Measurements from ENCODE around the gene BNIP5.

Gene BNIP5, protein sequence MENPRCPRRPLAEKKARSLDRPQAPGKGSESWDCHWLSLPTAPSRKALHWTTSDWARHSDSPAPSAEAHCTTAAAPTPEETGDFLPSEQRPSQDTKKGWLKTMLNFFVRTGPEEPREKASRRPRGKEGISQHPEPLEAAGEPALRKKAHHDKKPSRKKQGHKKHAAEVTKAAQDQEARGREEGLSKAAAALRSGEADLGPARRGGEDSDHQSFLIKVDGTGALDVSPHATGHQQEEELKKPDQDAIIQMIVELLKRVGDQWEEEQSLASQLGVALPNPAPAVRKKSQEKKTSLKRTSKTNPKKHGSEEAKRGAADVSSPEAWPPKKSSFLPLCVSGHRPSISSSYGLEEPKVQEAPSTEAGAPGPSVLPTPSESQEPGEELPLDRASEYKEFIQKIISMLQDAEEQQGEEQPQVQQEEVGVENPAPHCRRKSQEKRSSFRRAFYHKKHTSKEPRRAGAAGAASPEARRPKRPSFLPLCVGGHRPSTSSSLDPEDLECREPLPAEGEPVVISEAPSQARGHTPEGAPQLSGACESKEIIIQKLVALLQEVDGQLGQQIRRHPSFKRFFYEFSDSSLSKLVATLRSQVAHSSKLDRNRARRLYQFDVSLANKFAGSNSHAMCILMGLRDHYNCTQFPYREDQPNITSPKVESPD

DNA sequence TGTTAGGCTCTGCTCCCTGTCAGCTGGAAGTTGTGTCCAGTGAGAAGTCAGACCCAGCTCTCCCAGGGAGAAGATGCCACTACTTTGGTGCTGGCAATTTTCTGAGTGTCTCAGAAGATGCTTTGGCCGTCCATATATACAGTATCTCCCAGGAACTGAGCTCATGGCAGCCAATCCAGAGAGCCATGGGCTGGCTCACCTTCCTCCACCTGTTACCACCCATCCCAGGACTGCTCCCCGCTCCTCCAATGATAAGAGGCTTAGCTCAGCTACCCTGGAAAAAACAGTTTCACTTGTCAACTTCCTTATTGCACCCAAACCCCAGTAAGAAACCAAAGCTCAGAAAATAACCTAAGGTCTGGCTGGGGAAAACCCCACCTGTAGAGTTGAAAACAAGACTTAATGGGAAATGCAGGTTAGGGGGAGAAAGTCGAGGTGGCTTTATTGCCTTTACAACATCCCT is at the start of gene BNIP5:
Gene BNIP5, minus strand, starts transcription at position 110 of the 463 bp plus-strand sequence. CDS start 6,198 bp downstream, outside the sequence.
- no peak for DNase-seq (ENCODE audit: low spot score)
- FAIRE-seq = no peak

DNA sequence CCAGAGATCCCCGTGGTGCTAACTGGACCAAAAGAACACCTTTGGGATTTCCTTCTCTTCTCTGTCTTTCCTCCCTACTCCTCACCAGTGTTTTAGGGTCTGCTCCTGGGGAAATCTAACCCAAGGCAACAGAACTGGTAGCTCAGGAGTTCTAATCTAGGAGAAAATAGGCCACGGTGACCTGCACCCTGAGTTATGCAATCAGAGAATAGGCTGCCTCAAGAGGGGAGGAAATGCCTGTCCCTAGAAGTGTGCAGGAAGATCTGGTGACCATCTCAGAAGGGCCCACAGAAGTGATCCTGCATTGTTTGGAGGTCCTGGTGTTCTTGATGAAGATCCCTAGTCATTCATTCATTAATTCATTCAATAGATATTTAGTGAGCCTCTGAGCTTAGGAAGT is 47.4 kb upstream of the BNIP5 start:
- no peak for DNase-seq (ENCODE audit: low spot score)

DNA sequence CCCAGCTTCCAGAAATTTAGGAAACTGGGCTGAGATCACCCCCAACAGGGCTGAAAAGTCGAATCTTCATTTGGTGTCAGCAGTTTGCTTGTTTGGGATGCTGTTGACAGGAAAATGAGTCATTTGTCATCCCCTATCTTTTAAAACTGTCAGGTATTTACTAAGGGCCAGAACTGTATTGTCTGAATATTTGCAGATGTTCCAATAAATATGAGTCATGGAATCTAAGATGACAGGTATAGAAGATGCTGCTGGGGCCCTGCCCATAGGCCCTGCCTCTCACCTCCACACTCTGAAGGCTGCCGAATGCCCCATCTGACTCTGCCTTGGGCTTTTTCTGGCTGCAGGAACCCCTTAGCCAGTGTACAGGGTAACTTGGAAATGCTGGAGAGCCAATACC is 46.9 kb upstream of the BNIP5 start:
- FAIRE-seq = no peak
- peak; percentile 45 for DNase-seq (ENCODE audit: low spot score)

More for the DNA sequence above, 47.4 kb upstream of the BNIP5 start:
- no peak for FAIRE-seq

DNA sequence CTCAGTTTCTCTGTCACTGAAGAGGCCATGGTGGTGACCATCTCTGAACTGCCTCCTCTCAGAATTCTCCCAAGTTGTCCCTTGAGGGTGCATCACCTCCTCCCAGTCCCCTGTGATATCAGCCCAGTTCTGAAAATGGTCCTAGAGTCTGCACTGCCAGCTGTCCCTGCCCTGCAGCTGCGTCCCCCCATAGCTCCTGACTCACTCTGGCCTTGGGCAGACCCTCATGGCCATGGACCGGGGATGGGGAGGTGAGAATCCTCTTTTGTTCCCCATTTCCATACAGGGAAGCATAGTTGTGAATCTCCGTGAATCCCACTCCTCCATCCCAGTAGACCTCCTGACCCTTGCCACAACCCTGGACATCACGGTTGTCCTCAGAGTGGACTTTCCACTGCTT is 46.3 kb upstream of the BNIP5 start:
- DNase-seq (ENCODE audit: low spot score) = no peak
- no peak for FAIRE-seq

DNA sequence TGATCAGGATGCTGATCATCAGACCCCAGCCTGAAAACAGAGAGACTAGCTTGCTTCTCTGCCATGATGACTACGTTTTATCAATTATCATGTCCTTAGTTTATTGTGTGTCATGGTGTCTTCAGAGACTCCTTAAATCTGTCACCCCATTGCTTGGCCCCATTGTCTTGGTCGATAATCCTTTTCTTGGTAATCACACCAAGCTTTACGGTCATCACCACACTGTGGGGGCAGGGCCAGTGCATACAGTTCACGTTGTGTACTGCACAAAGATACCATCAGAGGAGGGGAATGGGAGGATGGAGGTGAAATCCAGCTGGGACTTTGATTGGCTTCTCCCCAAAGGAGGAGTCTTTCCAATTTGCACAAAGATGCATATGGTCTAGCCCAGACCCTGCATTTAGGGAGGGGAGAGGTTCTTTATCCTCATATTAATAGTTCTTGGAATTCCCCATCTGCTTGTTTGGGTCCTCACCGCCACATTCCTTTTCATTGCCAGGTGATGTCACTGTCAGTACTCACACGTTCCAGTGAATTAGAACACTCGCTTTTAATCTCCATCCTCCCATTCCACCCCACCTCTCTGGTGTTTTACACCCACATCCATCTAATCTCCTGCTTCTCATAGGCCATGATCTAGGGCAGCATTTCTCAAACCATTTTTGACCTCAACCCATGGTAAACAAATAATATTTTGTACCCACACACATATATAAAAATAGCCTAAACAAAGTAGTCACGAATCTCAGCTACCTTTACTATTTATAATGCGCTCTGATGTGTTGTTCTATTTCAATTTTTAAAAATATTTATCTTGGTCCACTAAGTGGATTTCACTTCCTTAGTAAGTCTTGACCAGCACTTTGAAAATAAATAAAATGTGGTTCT is 45.1 kb upstream of the BNIP5 start:
- FAIRE-seq (no peak), DNase-seq (ENCODE audit: low spot score) (no peak)

DNA sequence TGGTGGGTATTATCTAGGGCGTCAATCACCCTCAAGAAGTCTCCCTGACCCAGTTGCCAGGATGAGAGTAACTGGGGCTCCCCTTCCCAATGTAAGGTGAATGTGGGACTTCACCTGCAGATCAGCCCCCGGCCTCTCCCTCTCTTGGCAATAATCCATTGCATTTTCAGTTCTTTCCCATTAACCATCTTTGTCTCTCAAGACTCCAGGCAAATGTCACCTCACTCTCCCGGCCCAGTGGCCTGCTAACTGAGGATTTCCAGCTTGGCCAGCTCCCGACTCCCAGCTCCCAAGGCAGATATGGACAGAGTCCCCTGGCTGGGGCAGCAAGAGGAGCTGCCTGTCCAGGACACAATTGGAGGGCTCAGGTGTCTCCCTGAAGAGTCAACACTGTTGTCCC is 43.5 kb upstream of the BNIP5 start:
- no peak for FAIRE-seq
- no peak for DNase-seq (ENCODE audit: low spot score)

DNA sequence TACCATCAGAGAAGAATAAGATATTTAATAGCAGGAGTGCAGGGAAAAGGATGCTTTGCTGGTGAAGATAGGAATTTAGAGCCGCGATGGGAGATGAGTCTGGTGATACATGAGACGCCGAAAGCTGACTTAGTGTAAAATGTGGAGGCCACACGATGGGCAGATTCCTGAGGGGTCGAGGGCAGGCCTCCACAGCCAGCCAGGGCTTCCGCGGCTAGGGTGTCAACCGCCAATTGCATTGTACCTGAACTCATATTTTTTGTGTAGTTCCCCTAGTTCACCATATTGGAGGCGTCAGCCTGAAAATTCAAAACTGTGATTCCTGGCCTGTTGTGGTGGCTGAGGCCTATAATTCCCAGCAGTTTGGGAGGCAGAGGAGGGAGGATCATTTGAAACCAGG is 42.2 kb upstream of the BNIP5 start:
- DNase-seq (ENCODE audit: low spot score) (no peak), FAIRE-seq (no peak)

DNA sequence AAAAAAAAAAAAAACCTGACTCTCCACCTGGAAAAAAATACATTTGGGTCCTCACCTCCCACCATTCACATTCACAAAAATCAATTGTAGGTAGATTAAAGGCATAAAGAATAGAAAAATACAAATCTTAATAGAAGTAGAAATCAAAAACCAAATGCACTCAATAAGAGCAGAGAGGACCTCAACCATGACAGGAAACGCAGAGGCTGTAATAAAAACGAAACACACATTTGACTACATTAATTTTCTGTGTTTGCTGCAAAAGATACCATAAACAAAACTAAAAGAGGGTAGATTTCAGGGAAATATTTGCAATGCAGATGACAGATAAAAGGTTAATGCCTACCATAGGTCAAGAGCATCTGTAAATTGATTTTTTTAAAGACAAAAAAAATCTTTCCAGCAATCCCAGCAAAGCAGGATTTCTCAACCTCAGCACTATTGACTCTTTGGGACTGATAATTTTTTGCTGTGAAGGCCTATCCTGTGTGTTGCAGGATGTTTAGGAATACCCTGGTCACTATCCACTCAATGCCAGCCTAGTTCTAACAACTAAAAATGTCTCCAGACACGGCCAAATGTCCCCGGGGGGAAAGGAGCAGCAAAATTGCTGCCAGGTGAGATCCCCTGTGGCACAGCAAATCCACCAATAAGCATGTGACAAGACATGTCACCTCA is 41.7 kb upstream of the BNIP5 start:
- no peak for FAIRE-seq
- no peak for DNase-seq (ENCODE audit: low spot score)

DNA sequence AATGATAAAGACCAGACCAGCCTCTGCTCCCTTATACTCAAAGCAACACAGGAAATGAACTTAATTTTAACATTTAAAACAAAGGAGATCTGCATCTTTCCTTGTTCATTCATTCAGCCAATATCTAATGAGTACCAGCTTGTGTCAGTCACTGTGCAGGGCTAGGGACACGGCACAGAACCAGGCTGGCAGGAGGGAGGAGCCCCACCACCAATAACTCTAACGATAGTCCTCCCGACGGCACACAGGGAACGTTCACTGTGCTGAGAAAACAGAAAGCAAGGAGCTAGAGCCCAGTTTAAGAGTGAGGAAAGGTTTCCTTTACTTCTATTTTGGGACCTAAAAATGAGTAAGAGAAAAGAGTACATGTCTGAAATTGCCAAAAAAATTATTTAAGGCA is 40.9 kb upstream of the BNIP5 start:
- FAIRE-seq (no peak), DNase-seq (ENCODE audit: low spot score) (no peak)

DNA sequence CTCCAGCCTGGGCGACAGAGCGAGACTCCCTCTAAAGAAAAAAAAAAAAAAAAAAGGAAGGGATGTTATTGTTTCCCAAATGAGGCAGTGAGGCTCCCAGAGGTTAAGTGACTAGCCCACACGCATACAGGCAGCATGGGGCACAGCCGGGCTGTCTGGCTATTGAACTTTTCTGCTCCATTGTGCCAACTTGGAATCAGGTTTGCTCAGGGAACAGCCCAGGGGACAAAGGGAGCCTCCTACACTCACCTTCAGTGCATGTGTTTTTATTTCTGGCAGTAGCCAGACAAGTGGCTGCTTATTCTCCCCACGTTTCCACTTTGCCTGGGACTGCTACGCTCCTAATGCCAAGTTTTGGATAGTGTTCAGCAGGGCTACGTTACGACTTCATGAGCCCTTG is 40.1 kb upstream of the BNIP5 start:
- DNase-seq (ENCODE audit: low spot score) = no peak

DNA sequence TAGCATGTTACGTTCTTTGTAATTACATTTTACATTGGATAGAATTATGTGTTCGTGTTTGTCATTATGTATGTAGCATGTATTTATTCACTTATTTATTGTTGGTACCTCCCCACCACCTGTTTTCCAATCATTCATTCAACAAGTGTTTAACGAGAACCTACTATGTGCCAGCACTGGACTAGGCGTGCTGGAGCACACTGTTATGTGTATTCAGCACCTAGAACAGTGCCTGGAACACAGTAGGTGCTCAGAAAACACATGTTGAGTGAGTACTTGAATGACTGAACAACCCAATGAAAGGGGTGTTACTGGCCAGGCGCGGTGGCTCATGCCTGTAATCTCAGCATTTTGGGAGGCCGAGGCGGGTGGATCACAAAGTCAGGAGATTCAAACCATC is 39.5 kb upstream of the BNIP5 start:
- FAIRE-seq = no peak
- no peak for DNase-seq (ENCODE audit: low spot score)

More for the DNA sequence above, 40.1 kb upstream of the BNIP5 start:
- FAIRE-seq = no peak

DNA sequence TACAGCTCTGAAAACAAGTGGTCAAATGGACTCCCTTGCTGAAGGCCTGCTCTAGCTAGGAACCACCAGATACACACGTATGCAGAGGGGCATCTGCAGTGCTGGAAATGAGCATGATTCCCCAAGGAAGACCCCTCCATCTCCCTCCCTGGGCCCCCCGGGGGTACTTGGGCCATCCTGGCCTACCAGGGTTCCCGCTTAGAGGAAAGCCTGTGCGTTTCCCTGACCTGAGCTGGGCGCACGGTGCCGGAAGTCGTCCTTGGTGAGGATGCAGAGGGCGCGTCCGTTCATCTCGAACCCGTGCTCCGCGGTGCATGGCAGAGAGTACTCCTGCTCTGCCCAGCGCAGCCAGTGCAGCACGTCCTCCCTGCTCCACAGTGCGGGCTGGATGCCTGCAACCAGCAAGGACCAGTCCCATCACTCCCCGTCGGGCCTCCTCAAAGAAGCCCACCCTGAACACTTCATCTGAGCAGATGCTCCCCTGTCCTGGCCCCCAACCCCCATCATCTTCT is 39.0 kb upstream of the BNIP5 start:
- DNase-seq (ENCODE audit: low spot score) (no peak), FAIRE-seq (no peak)

DNA sequence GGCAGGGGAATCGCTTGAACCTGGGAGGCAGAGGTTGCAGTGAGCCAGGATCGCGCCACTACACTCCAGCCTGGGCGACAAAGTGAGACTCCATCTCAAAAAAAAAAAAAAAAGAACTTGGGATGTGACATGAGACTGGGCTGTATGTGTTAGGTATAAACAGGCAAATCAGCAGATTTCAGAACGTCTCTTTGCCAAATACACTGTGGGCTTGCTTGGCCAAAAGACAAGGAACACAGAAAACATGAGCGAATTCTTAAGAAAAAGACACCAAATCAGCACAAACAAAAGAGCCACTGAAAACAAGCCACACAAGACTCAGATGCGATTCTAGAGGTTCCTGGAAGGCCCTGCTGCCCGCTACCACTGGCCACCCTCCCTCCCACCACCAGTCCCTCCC is 38.3 kb upstream of the BNIP5 start:
- FAIRE-seq (no peak), DNase-seq (ENCODE audit: low spot score) (no peak)

DNA sequence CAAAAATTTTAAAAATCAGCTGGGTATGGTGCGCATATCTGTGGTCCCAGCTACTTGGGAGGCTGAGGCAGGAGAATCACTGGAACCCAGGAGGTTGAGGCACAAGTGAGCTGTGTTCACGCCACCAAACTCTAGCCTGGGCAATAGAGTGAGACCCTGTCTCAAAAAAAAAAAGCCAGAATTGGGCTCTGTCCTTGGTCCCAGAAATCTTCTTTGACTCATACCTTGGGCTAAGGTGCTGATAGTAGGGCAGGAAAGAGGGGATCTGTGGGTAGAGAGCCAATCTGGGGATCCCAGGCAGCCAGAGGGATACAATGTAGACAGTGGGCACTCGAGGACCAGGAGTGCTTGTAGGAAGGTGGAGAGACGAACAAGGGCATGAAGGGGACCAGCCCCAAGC is 37.5 kb upstream of the BNIP5 start:
- no peak for FAIRE-seq

DNA sequence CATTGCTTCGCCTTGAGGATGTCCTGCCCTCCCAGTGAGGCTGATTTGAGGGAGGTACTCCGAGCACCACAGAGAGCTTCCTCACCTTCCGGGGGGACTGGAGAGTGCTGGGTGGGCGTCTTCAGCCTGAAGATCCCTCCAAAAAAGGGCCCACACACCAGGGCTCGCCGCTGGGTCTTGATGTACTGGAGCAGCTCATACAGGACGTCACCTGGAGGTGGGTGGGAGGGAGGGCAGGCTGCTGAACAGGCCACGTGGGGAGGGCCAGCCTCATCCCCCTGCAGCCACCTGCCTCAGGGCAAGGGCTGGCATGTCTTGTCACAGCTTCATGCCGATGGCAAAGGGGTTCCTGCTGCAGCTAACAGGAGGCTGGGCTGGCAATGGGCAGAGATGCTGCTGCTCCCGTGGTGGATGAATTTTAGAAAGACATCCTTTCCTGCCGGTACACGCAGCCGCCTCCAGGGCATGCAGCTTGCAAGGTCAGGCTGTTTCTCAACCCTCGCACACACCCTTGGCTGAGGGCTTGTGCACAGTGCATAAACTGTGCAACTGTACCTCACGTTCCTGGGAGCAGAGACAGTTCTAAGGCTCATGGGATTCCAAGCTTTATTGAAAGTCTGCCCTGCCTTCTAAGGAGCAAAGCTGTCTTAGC is 36.8 kb upstream of the BNIP5 start:
- FAIRE-seq (no peak), DNase-seq (ENCODE audit: low spot score) (no peak)

More for the DNA sequence above, 37.5 kb upstream of the BNIP5 start:
- DNase-seq (ENCODE audit: low spot score) = no peak

DNA sequence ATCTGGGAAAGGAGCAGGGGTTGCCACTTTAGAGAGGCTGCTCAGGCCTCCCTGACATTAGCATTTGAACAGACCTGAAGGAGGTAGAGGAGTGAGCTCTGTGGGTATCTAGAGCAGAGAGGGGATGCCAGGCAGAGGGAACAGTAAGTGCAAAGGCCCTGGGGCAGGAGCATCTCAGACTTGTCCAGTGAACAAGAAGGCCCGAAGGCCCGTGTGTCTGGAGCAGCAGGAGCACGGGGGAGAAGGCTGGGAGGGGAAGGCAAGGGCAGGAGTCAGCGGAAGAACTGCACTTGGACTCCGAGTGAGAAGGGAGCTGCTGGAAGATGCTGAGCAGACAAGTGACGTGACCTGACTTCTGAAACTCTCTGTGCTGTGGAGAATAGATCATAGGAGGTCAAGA is 35.4 kb upstream of the BNIP5 start:
- DNase-seq (ENCODE audit: low spot score) (no peak), FAIRE-seq (no peak)

DNA sequence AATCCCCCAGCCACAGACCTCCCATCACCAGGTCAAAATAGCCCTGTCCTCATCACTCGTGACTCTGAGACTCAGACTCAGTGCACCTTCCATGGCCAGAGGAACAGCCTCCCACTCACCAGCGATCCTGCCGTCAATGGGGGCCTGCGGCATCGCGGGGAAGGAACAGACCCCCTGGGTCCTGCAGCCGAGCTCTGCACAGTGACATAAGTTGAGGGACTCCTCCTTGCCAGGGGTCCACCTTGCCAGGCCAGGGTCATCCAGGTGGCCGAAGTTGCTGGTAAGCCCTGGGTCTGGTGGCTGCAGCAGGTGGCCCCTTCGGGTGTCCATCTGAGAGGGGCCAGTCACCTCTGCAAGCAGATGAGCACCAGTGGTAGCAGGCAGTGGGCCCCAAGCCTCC is 34.5 kb upstream of the BNIP5 start:
- no peak for FAIRE-seq
- DNase-seq (ENCODE audit: low spot score) = no peak

DNA sequence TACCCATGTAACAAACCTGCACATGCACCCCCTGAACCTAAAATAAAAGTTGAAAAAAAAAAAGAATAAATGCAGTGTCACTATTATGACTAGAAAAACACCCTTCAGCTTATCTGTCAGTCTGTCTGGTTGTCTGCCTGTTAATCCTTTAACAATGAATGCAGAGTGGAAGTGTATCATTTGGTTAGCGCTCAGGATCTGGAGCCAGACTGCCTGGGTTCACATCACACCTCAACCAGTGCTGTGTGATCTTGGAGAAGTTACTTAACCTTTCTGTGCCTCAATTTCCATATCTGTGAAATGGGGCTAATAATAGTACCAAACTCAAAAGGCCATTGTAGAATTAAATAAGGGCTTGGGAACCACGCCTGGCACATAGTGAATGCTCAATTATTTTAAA is 34.0 kb upstream of the BNIP5 start:
- no peak for FAIRE-seq
- no peak for DNase-seq (ENCODE audit: low spot score)

DNA sequence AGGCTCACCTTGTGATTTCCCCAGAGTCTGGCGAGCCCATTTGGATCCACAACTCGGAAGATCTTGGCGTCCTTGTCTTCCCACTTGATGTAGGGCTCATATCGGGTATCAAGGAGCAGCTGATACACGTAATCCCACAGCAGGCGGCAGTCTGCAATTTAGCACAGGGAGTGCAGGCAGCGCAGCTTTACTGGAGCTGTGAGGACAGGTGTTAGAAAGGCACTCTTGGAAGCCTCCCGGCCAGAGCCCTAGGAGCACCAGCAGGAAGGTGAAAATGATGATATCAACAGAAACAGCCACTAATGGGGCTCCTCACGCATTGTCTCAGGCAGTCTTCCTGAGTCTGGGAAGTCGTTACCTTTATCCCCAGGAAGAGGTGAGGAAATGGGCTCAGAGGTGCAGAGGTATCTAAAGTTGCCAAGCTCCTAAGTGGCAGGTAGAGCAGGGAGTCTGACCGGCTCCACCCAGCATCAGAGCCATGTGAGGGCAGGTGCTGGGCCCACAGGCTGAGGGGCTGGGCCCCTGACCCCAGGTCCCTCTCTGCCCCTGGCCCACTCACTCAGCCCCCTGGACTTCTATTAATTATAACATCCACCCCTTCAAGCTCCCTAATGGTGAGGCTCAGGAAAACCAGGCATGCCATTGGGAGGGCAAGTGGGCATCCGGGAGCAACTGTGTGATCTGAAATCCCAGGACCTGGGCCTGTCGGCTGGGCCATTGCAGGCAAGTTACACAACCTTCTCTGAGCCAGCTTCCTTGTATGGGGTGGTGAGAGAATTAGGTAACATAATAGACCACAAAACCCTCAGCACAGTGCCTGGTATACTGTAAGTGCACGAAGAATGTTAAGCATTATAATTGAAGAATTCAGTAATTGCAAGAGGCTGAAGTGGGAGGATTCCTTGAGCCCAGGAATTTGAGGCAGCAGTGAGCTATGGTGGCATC is 32.5 kb upstream of the BNIP5 start:
- FAIRE-seq (no peak), DNase-seq (ENCODE audit: low spot score) (no peak)

Data from urothelium cell line (cell line).